Stimulated activated naive CD8-positive, alpha-beta T cell treated with anti-CD3 and anti-CD28 coated beads, Interleukin-15, Interleukin-2, amounts not matched to agents 100 U/mL and 50 U/mL, for 24 hours (primary cell): ENCODE data around the gene CCNF.
"Not testable (repeated sequence)": the region's sequence is repeated elsewhere in the genome, so short reads cannot be mapped to it uniquely, and the experiment has no call there.

ENCODE experiments used
- ATAC-seq: fragments of 150-1000 bp; cut with Tn5 transposase; one replicate; pipeline ENCODE4 v1.10.0; 2021
- DNase-seq: peaks from one replicate; pipeline ENCODE4 v3.0.0; 2021

Gene CCNF

GRCh38 chr16:2428784-2429033, 538 bp upstream of the CCNF start:
- ATAC-seq, result peak; percentile 29
- DNase-seq, result no peak

- ATAC-seq (no peak), DNase-seq (no peak)
Measured at GRCh38 chr16:2429771-2430663, 770 bp downstream of the CCNF start.

GRCh38 chr16:2432286-2432685, 3.0 kb downstream of the CCNF start:
- DNase-seq (no peak), ATAC-seq (no peak)

GRCh38 chr16:2432801-2433505, 3.7 kb downstream of the CCNF start:
- no peak for ATAC-seq
- DNase-seq, result no peak

- not testable (repeated sequence) for ATAC-seq, DNase-seq
Measured at GRCh38 chr16:2435236-2435635, 6.0 kb downstream of the CCNF start.

GRCh38 chr16:2436110-2436509, 6.9 kb downstream of the CCNF start:
- ATAC-seq, result no peak
- no peak for DNase-seq

- no peak for DNase-seq
- no peak for ATAC-seq
Measured at GRCh38 chr16:2437032-2437790, 8.0 kb downstream of the CCNF start.

GRCh38 chr16:2438121-2438520, 8.9 kb downstream of the CCNF start:
- ATAC-seq (no peak), DNase-seq (no peak)

- no peak for ATAC-seq
- no peak for DNase-seq
Measured at GRCh38 chr16:2439598-2439997, 10.4 kb downstream of the CCNF start.

GRCh38 chr16:2441143-2441804, 12.0 kb downstream of the CCNF start:
- DNase-seq, ATAC-seq: not testable (repeated sequence)

GRCh38 chr16:2443555-2443954, 14.3 kb downstream of the CCNF start:
- ATAC-seq, result no peak
- DNase-seq, result no peak

GRCh38 chr16:2447920-2448583, 18.8 kb downstream of the CCNF start:
- DNase-seq, result no peak

GRCh38 chr16:2449118-2449517, 19.9 kb downstream of the CCNF start:
- DNase-seq (no peak), ATAC-seq (no peak)

More at GRCh38 chr16:2447920-2448583, 18.8 kb downstream of the CCNF start:
- ATAC-seq, result no peak

- ATAC-seq, result no peak
- no peak for DNase-seq
Measured at GRCh38 chr16:2450535-2450934, 21.3 kb downstream of the CCNF start.

GRCh38 chr16:2450975-2451381, 21.7 kb downstream of the CCNF start:
- DNase-seq, result no peak
- no peak for ATAC-seq

GRCh38 chr16:2451851-2452320, 22.6 kb downstream of the CCNF start:
- no peak for ATAC-seq
- no peak for DNase-seq

GRCh38 chr16:2452650-2453049, 23.4 kb downstream of the CCNF start:
- ATAC-seq (no peak), DNase-seq (no peak)

GRCh38 chr16:2455081-2455845, 26.0 kb downstream of the CCNF start:
- no peak for DNase-seq
- ATAC-seq, result no peak

GRCh38 chr16:2456551-2457153, 27.4 kb downstream of the CCNF start:
- DNase-seq, result no peak

GRCh38 chr16:2457267-2457666, 28.0 kb downstream of the CCNF start:
- no peak for ATAC-seq
- DNase-seq, result no peak

More at GRCh38 chr16:2456551-2457153, 27.4 kb downstream of the CCNF start:
- ATAC-seq, result no peak
